Mammary epithelial cell (primary cell): ENCODE results near the gene TMEM222.

ENCODE experiments used
- CTCF ChIP-seq, 2 donors: IDR thresholded peaks in 1 of 2; conservative IDR thresholded peaks in 1 of 2; 2 replicates each; pipeline ENCODE4 v1.5.1; 2011 to 2012; ENCODE audit warnings: inconsistent platforms in 2 of 2, low read length in 2 of 2, mild to moderate bottlenecking in 2 of 2, control low read depth in 1 of 2, low read depth in 1 of 2; ENCODE audit not compliant: insufficient read depth in 1 of 2; ENCODE audit errors: extremely low read depth in 1 of 2
- EZH2 ChIP-seq: IDR thresholded peaks from 2 replicates; pipeline ENCODE4 v1.6.1; 2012; ENCODE audit warnings: low read length, inconsistent platforms, borderline replicate concordance

- TF ChIP-seq EZH2 (no peak), CTCF (conservative IDR thresholded peaks at IDR 0.05 in 1 of 2, IDR thresholded peaks at IDR 0.05 in 1 of 2; ENCODE audit: extremely low read depth in 1 of 2, insufficient read depth in 1 of 2, low read depth in 1 of 2, low read length in 2 of 2) (no peak)
Observed at GRCh38 chr1:27359822-27360158, 37.8 kb downstream of the TMEM222 start.
